Parathyroid adenoma (tissue), 2 donors: ENCODE measurements around the gene CADPS2.

Source experiments
- H2AFZ ChIP-seq: fragments of 300-600 bp; sonication (generic); one replicate; pipeline ENCODE4 v1.7.0; 2017; ENCODE audit warnings: antibody characterized with exemption, mild to moderate bottlenecking
- H3K27ac ChIP-seq: fragments of 300-600 bp; sonication (generic); one replicate; pipeline ENCODE4 v1.7.0; 2017
- H3K27me3 ChIP-seq: fragments of 300-600 bp; sonication (generic); one replicate; pipeline ENCODE4 v1.7.0; 2017; ENCODE audit warnings: low read length; ENCODE audit not compliant: control insufficient read depth, insufficient read depth
- H3K36me3 ChIP-seq: fragments of 300-600 bp; sonication (generic); one replicate; pipeline ENCODE4 v1.7.0; 2017; ENCODE audit warnings: low read length; ENCODE audit not compliant: control insufficient read depth, insufficient read depth
- H3K4me1 ChIP-seq: fragments of 300-600 bp; sonication (generic); one replicate; pipeline ENCODE4 v1.7.0; 2017; ENCODE audit warnings: control low read depth
- H3K4me2 ChIP-seq: fragments of 300-600 bp; sonication (generic); one replicate; pipeline ENCODE4 v1.7.0; 2017; ENCODE audit warnings: low read length
- H3K4me3 ChIP-seq: fragments of 300-600 bp; sonication (generic); one replicate; pipeline ENCODE4 v1.7.0; 2017; ENCODE audit warnings: low read depth, low read length
- H3K79me2 ChIP-seq: fragments of 300-600 bp; sonication (generic); one replicate; pipeline ENCODE4 v1.7.0; 2017; ENCODE audit warnings: control low read depth
- H3K9ac ChIP-seq: fragments of 300-600 bp; sonication (generic); one replicate; pipeline ENCODE4 v1.7.0; 2017; ENCODE audit warnings: mild to moderate bottlenecking
- H3K9me3 ChIP-seq: fragments of 300-600 bp; sonication (generic); one replicate; pipeline ENCODE4 v1.7.0; 2017; ENCODE audit warnings: low read length; ENCODE audit not compliant: control insufficient read depth
- CTCF ChIP-seq: fragments of 300-600 bp; sonication (generic); IDR thresholded peaks from one replicate; pipeline ENCODE4 v1.7.0; 2017; ENCODE audit warnings: antibody characterized with exemption, mild to moderate bottlenecking
- donor health status: primary hyperparathyroidism.

Gene CADPS2

GRCh38 chr7:122902751-122903495, 16.7 kb upstream of the CADPS2 start:
- Histone ChIP-seq H3K4me3 (no peak overlapping the region), H3K4me2 (no peak overlapping the region), H2AFZ (no peak overlapping the region), H3K27ac (no peak overlapping the region), H3K9me3 (no peaks in the 10 kb centered on the region), H3K9ac (no peak overlapping the region), H3K4me1 (no peaks in the 10 kb centered on the region), H3K79me2 (no peaks in the 10 kb centered on the region), H3K27me3 (no peaks in the 10 kb centered on the region), H3K36me3 (no peaks in the 10 kb centered on the region)
- TF ChIP-seq CTCF = no peak

- Histone ChIP-seq H3K9me3 (no peaks in the 10 kb centered on the region), H3K36me3 (no peaks in the 10 kb centered on the region), H3K4me3 (no peak overlapping the region), H3K4me1 (no peaks in the 10 kb centered on the region), H3K27ac (no peak overlapping the region), H3K9ac (no peak overlapping the region), H3K79me2 (no peaks in the 10 kb centered on the region), H2AFZ (no peak overlapping the region), H3K4me2 (no peak overlapping the region), H3K27me3 (no peaks in the 10 kb centered on the region)
- no peak for TF ChIP-seq CTCF
Measured at GRCh38 chr7:122901250-122901649, 15.0 kb upstream of the CADPS2 start.

GRCh38 chr7:122896509-122896908, 10.2 kb upstream of the CADPS2 start:
- no peak for TF ChIP-seq CTCF
- Histone ChIP-seq H3K4me3 (no peak overlapping the region), H3K27ac (no peak overlapping the region), H3K27me3 (no peaks in the 10 kb centered on the region), H3K9me3 (no peaks in the 10 kb centered on the region), H2AFZ (no peak overlapping the region), H3K4me2 (no peak overlapping the region), H3K79me2 (no peaks in the 10 kb centered on the region), H3K4me1 (no peaks in the 10 kb centered on the region), H3K36me3 (no peaks in the 10 kb centered on the region), H3K9ac (no peak overlapping the region)

GRCh38 chr7:122893486-122893885, 7.2 kb upstream of the CADPS2 start:
- no peak overlapping the region for H3K9ac ChIP-seq
- no peaks in the 10 kb centered on the region for H3K9me3 ChIP-seq
- no peak overlapping the region for H2AFZ ChIP-seq
- H3K4me2 ChIP-seq = no peak overlapping the region
- H3K4me3 ChIP-seq = no peak overlapping the region
- TF ChIP-seq CTCF = no peak
- H3K27ac ChIP-seq = no peak overlapping the region
- no peaks in the 10 kb centered on the region for H3K36me3 ChIP-seq
- H3K79me2 ChIP-seq = no peaks in the 10 kb centered on the region
- no peaks in the 10 kb centered on the region for H3K27me3 ChIP-seq
- H3K4me1 ChIP-seq = no peaks in the 10 kb centered on the region

- Histone ChIP-seq H3K9ac (no peak overlapping the region), H3K4me2 (no peak overlapping the region), H3K9me3 (no peaks in the 10 kb centered on the region), H3K36me3 (no peaks in the 10 kb centered on the region), H3K27ac (no peak overlapping the region), H3K27me3 (no peaks in the 10 kb centered on the region), H3K4me1 (no peaks in the 10 kb centered on the region), H3K4me3 (no peak overlapping the region), H3K79me2 (no peaks in the 10 kb centered on the region), H2AFZ (no peak overlapping the region)
- no peak for TF ChIP-seq CTCF
Measured at GRCh38 chr7:122889116-122889515, 2.9 kb upstream of the CADPS2 start.
